ENCODE data around the gene PTGER2. TPM values are rescaled to one million over a fixed set of nuclear protein-coding genes. Genes with fewer than 3 reads are reported as not detected.
A peak's percentile ranks its signal among the peaks of the same experiment; 100 is the strongest.

The PTGER2 gene
- total and polyA plus RNA-seq, 4 donors: 2.0 to 20.6 (median 6.8) TPM

DNA sequence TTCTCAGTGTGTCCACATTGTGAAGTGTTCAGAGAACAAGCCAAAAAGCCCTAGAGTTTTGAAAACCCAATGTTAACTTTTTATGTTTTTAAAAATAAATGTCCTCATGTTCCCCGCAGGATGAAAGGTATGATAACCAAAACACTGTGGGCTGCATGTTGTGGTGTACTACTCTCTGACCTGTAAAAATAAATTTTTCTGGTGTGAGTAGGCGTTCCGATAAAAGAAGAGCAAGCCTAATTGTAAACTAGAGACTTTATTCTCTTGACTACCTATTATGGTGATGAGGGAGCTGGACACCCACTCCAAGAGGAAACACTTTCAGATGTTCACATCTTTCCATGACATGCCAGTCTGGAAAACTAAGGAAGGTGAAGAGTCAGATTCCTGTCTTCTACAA lies 18.2 kb downstream of the PTGER2 start:
- 89 to 96% methylated on average over 3 of the region's 3 CpGs for WGBS, 2 donors
- H3K27me3 ChIP-seq (ENCODE audit: control insufficient read depth in 3 of 3, insufficient read depth in 3 of 3, low read length in 2 of 3): no peaks in the 10 kb centered on the region
- DNase-seq (no peak), ATAC-seq (ENCODE audit: insufficient read depth, low FRiP score) (no peak)
- peaks cover 0 to 30% (median 3%) of the 10 kb centered on the region in 5 donors for H3K4me1 ChIP-seq (ENCODE audit: control insufficient read depth in 5 of 5, insufficient read depth in 5 of 5, low read length in 5 of 5)
- H3K4me3 ChIP-seq: no peak overlapping the region
- H3K36me3 ChIP-seq (ENCODE audit: control insufficient read depth in 4 of 4, insufficient read depth in 4 of 4, low read length in 4 of 4): no peaks in the 10 kb centered on the region
- H3K9me3 ChIP-seq (ENCODE audit: control insufficient read depth in 4 of 4, insufficient read depth in 3 of 4, low read length in 3 of 4): no peaks in the 10 kb centered on the region
- no peak overlapping the region for H3K27ac ChIP-seq (ENCODE audit: low read depth in 1 of 2, low read length in 1 of 2)
- TF ChIP-seq, protein P1, sequence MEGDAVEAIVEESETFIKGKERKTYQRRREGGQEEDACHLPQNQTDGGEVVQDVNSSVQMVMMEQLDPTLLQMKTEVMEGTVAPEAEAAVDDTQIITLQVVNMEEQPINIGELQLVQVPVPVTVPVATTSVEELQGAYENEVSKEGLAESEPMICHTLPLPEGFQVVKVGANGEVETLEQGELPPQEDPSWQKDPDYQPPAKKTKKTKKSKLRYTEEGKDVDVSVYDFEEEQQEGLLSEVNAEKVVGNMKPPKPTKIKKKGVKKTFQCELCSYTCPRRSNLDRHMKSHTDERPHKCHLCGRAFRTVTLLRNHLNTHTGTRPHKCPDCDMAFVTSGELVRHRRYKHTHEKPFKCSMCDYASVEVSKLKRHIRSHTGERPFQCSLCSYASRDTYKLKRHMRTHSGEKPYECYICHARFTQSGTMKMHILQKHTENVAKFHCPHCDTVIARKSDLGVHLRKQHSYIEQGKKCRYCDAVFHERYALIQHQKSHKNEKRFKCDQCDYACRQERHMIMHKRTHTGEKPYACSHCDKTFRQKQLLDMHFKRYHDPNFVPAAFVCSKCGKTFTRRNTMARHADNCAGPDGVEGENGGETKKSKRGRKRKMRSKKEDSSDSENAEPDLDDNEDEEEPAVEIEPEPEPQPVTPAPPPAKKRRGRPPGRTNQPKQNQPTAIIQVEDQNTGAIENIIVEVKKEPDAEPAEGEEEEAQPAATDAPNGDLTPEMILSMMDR (IDR thresholded peaks at IDR 0.05; ENCODE audit: control extremely low read depth, extremely low read depth): no peak
- no peak overlapping the region for H3K9ac ChIP-seq (ENCODE audit: insufficient read depth in 1 of 2, low read length in 2 of 2)

DNA sequence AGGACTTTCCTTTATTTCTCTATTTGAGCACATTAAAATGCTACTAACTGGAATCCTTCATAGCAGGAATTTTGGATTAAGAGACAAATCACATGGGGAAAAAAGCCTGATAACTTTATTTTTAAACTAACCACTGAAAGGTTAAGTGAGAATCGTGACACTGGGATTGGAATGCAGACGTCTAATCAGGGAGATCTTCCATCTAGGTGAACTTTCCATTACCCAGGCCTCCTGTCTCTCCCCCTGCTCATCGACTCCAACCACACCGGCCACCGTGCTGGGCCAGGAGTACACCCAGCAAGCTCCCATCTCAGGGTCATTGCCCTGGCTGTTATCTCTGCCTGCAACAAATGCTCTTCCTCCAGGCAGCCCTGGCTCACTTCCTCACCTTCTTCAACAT lies 19.0 kb downstream of the PTGER2 start:
- DNase-seq (no peak), ATAC-seq (ENCODE audit: insufficient read depth, low FRiP score) (no peak)
- no peaks in the 10 kb centered on the region for H3K9me3 ChIP-seq (ENCODE audit: control insufficient read depth in 4 of 4, insufficient read depth in 3 of 4, low read length in 3 of 4)
- TF ChIP-seq, protein P1 (IDR thresholded peaks at IDR 0.05; ENCODE audit: control extremely low read depth, extremely low read depth): no peak
- no peak overlapping the region for H3K27ac ChIP-seq (ENCODE audit: low read depth in 1 of 2, low read length in 1 of 2)
- no peak overlapping the region for H3K9ac ChIP-seq (ENCODE audit: insufficient read depth in 1 of 2, low read length in 2 of 2)
- no peak overlapping the region for H3K4me3 ChIP-seq
- WGBS, 2 donors: 69 to 72% methylated on average over 5 of the region's 5 CpGs
- no peaks in the 10 kb centered on the region for H3K36me3 ChIP-seq (ENCODE audit: control insufficient read depth in 4 of 4, insufficient read depth in 4 of 4, low read length in 4 of 4)
- H3K27me3 ChIP-seq (ENCODE audit: control insufficient read depth in 3 of 3, insufficient read depth in 3 of 3, low read length in 2 of 3): no peaks in the 10 kb centered on the region
- H3K4me1 ChIP-seq (ENCODE audit: control insufficient read depth in 5 of 5, insufficient read depth in 5 of 5, low read length in 5 of 5): peaks cover 0 to 21% (median 3%) of the 10 kb centered on the region in 5 donors

DNA sequence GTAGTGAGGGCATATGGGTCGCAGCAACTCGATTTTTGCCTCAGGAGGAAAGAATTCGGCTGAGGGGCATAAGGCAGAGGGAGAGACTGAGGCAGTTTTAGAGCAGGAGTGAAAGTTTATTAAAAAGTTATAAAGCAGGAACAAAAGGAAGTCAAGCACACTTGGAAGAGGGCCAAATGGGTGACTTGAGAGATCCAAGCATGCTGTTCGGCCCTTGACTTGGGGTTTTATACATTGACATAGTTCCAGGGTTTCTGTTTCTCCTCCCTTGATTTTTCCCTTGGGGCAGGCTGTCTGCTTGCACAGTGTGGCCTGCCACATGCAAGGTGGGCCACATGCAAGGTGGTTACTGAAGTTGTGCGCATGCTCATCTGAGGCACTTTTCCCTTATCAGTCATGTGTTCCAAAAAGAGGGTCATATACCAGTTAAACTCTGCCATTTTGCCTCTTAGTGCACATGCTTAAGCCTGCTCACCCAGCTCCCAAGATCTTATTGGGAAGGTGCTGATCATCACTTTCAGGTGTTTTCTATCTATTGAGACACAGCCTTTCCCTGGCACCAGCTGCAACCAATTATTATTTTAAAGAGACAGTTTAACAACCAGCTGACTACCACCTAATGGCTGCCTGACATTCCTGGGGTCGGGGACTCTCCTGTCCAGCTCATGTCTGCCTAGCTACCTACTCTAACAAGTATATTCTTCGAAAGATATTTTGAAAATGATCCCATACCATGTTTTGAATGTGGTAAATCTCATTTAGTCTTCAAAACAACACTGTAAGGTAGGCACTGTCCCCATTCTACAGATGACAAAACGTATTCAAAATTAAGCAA lies 19.9 kb downstream of the PTGER2 start:
- no peak for ATAC-seq (ENCODE audit: insufficient read depth, low FRiP score)

More for the DNA sequence above, 19.9 kb downstream of the PTGER2 start:
- Histone ChIP-seq H3K27me3 (ENCODE audit: control insufficient read depth in 3 of 3, insufficient read depth in 3 of 3, low read length in 2 of 3) (no peaks in the 10 kb centered on the region), H3K4me3 (no peak overlapping the region), H3K27ac (ENCODE audit: low read depth in 1 of 2, low read length in 1 of 2) (no peak overlapping the region), H3K9ac (ENCODE audit: insufficient read depth in 1 of 2, low read length in 2 of 2) (no peak overlapping the region), H3K36me3 (ENCODE audit: control insufficient read depth in 4 of 4, insufficient read depth in 4 of 4, low read length in 4 of 4) (no peaks in the 10 kb centered on the region), H3K9me3 (ENCODE audit: control insufficient read depth in 4 of 4, insufficient read depth in 3 of 4, low read length in 3 of 4) (no peaks in the 10 kb centered on the region), H3K4me1 (ENCODE audit: control insufficient read depth in 5 of 5, insufficient read depth in 5 of 5, low read length in 5 of 5) (peaks cover 0 to 20% (median 3%) of the 10 kb centered on the region in 5 donors)
- TF ChIP-seq, protein P1 (IDR thresholded peaks at IDR 0.05; ENCODE audit: control extremely low read depth, extremely low read depth): no peak
- DNase-seq: peak; percentile 31 to 88 (median 75)
- 76 to 77% methylated on average over 8 of the region's 8 CpGs for WGBS, 2 donors

Data from lung (tissue), 12 donors.